ENCODE data around the gene TRIM45.
"Not testable (repeated sequence)": the region's sequence is repeated elsewhere in the genome, so short reads cannot be mapped to it uniquely, and the experiment has no call there.

The TRIM45 gene, protein sequence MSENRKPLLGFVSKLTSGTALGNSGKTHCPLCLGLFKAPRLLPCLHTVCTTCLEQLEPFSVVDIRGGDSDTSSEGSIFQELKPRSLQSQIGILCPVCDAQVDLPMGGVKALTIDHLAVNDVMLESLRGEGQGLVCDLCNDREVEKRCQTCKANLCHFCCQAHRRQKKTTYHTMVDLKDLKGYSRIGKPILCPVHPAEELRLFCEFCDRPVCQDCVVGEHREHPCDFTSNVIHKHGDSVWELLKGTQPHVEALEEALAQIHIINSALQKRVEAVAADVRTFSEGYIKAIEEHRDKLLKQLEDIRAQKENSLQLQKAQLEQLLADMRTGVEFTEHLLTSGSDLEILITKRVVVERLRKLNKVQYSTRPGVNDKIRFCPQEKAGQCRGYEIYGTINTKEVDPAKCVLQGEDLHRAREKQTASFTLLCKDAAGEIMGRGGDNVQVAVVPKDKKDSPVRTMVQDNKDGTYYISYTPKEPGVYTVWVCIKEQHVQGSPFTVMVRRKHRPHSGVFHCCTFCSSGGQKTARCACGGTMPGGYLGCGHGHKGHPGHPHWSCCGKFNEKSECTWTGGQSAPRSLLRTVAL

DNA sequence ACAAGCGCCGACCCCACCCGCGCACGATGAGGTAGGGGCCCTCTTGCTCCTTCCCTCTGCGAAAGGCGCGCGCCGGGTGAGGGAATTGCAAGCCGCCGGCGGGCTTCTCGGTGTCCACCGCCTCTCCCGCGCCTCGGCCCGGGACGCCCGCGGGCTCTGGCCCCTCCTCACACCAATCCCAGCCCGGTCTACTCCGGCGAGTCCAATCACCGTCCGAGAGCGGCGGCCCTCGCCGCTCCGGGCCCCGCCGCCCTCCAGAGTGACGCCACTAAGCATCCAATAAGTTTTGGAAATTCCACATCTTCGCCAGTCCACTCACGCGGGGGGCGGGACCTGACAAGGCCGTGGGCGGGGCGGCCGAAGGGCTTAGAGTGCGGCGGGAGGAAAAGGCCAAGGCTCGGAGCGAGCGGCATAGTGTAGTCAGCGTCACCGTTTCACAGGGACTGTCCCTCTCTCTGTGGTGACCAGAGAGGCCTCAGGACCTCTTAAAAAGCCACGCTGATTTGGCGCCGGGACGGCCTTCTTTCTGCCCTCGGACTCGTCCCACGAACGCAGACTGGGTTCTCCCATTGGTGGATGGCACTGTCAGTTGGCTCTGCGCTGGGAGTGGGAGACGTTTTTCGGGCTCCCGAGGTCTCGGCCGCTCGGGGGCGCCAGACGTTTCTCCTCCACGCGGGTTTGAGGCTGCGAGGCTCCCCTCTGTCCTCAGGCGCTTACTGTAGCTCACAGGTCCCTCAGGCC, at the start of gene TRIM45:
Gene TRIM45 (minus strand): TSS at position 161 of the 741 bp plus-strand sequence. CDS start 548 bp downstream, outside the sequence.
- peak; percentile 71 for DNase-seq

DNA sequence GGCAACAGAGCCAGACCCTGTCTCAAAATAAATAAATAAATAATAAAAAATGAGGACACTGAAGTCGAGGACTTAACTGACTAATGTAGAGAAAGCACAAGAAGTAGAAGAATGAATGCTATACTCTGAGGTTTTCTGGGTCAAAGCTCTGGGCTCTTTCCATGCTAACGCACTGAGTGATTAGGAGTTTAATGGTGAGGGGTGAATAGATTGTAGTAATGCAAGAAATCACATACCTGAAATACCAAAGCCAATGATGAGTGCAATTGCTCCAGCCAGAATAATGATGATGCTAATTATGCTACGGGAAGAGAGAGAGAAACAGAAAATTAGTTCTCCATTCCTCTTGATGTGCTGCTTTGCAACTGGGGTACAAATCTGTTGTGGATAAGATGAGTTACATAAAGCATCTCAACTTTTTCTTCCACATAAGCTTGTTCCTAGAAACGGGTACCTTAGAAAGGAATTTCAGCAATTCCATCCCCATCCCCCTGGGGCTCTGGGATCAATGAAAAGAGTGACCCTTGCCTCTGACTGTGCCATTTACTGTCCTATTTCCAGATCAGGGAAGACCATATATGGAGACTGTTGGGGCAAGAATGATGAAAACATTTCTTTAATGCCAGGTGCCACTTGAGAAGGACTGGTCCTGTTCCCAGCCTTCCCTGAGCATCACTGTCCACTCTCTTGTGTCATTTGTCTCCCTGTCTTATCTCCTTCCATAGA, 48.5 kb upstream of the TRIM45 start:
- DNase-seq = no peak

DNA sequence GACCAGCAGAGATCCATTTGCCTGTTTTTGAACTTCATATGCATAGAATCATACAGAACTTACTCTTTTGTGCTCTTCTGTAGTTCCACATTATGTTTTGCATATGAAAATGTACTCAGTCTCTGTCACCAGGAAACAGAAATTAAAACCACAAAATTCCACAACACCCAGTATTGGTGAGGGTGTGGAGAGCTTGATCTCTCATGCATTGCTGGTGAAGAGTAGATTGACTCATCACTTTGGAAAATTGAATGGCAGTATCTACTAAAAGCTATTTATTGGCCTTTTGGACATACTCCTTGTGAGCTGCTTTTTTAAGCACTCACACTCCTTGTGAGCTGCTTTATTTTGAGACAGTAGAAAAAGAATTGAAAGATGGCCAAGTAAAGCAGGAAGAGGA, 45.9 kb upstream of the TRIM45 start:
- no peak for DNase-seq

DNA sequence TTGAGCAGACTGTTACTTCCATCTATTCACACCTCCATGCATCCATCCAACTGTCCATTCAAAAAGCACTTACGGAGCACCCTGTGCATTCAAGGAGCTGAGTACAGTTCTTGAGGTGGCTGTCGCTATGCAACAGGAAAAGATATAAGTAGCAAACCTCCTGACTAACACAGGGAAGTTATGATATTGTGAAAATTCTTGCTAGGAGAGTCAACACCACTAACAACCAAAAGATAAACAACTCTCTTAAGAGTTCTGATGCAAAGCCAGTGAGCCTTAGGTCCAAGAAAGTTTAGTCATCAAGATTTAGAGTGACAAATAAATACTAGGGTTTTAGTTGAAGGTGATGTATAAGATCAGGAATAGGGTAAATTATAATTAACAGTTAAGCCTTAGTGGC, 44.5 kb upstream of the TRIM45 start:
- DNase-seq = no peak

DNA sequence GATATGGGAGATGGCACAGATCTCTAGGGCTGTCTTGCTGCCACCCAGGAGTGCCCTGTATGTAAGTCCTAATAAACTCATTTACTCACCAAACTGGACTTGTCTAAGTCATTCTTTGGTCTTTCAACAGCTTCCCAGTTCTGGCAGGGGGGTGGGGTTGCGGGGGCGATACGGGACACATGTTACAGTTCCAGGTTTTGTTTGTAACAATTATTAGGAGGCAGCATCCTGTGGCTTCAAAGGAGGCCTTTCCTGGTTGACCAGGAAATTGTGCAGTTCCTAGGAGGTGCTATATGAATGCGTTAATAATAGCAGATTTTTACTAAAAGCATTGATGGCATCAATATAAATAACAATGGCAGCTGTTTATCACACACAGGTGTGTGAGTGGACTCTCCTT, 42.7 kb upstream of the TRIM45 start:
- DNase-seq = no peak

DNA sequence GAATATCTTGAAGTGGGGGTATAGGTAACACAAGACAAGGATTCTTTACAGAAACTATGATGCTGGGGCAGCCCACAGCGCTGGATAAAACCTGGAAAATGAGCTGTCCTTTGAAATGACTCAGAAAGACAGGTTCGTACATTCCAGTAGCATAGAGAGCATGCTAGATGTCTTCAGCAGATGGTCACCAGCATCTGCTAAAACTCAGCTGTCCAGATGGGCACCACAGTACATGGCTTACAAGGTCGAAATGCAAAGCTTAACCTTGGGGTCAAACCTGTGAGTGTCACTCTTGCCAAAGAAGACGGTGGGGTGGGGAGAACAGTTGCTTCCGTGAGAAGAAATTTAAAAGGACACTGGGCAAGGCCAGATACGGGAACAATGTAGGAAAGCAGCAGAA, 41.3 kb upstream of the TRIM45 start:
- peak; percentile 75 for DNase-seq

DNA sequence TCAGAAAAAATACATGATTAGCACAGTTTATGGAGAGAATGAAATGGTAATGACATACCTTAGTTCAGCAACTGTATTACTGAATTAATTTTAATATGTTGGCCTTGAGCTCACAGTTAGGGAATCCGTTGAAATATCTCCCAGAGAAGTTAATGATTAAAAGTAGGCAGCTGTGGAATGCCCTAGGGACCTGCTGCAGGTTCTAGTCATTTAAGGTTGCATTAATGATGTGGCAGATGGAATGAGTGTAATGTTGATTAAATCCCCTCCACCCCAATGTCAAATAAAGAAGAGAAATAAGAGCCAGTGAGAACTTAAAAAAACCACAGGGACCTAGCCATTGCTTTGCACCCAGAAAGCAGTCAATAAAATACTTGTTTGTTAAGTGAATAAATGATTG, 40.3 kb upstream of the TRIM45 start:
- peak; percentile 66 for DNase-seq

DNA sequence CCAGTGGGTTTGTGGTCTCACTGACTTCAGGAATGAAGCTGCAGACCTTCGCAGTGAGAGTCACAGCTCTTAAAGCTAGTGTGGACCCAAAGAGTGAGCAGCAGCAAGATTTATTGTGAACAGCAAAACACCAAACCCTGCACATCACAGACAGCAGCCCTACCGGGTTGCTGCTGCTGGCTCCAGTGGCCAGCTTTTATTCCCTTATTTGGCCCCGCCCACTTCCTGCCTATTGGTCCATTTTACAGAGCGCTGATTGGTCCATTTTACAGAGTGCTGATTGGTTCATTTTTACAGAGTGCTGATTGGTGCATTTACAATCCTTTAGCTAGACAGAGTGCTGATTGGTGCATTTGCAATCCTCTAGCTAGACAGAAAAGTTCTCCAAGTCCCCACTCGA, 29.8 kb upstream of the TRIM45 start:
- not testable (repeated sequence) for DNase-seq

DNA sequence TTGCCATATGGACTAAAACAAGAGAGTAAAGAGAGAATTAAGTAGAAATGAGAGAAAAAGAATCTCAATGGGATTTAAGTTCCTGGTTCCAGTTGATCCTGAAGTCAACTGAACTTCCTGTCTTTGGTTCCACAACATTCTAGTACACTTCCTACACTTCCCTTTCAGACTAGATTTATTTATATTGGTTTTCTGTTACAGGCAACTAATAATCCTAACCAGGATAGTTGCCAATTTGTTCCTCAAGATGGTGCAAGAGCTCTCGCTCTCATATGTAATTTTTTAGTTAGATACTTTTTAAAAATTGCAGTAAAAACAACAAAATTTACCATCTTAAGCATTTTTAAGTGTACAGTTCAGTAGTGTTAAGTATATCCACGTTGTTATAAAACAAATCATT, 28.8 kb upstream of the TRIM45 start:
- no peak for DNase-seq

DNA sequence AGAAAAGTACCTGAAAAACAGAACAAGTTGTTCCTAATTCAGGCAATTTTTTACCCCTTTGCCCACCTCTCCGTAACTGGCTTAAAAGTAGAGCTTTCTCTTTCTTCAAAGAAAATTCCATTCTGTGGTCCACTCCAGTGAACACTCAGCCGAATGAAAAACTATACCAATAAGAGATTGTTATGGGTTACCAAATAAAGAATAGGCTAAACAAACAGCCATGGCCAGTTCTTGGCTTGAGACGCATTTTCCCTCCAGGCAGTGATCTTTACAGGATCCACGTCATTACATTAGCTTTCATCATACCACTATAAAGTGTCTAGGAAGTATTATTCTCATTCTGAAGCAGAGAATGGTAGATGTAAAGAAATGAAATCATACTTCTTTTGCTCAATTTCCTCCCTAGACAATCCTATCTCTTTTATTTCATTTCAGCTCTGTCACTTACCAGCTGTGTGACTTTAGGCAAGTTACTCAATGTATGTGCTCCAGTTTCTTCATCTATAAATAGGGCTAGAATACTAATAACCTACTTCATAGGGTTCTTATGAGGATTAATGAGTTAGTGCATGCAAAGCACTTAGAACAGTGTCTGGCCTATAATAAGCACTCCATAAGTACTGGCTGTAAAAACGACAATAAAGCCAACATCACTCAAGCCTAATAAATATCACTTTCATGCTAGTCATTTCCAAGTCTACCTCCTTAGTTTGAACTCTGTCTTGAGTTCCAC, 26.5 kb upstream of the TRIM45 start:
- peak; percentile 88 for DNase-seq

DNA sequence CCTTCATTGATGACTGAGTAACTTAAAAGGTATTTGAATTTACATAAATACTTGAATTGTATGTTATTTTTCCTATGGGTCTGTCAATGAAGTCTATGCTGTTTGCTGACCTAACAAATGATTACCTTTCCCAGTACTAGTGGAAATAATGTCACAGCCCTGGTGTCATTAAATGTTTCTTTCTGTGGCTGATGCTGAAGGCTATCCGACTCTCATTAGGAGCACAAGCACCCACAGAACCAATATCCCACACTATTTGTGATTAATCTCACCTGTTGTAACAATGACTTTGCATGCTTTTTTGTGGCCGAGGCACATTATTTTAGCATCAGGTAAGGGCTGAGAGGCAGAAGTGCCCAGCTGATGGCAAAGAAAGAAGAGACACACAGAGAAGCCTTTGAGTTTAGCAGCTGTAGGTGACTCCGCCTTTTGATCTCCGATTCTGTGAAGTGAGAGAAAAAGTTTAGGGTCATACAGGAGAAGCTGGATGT, 25.8 kb upstream of the TRIM45 start:
- no peak for DNase-seq

DNA sequence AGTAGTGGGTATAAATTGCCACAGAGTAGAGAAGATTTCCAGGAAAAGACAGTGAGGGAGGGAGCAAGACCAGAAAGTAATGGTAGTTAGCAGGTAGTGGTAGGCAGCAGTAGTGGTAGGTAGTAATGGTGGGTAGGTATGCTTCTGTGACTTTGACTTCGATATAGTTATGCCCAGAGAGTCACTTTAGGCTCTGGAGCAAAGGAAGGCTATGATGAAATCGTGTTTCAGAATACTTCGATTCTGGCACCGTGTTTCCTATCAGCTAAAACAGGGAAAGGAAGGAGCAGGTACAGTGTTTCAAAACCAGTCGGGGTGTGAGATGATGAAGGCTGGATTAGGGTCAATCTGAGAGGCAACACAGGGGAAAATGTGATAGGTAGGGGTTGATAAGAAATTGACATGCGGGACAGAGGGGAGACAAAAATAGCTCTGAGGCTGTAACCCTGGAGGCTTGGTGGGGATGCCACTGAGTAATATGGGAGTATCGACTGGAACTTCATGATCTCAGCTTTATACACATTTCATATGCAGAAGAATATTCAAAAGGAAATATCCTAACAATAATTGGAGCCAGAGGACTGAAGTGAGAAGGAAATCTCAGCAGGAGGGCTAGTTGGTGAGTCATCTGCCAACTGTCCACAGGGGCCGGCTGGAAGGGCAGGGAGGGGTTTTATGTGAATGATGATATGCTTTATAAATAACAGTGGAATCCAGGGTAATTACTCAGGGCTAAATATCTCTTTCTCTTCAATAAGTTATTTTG, 25.2 kb upstream of the TRIM45 start:
- no peak for DNase-seq

DNA sequence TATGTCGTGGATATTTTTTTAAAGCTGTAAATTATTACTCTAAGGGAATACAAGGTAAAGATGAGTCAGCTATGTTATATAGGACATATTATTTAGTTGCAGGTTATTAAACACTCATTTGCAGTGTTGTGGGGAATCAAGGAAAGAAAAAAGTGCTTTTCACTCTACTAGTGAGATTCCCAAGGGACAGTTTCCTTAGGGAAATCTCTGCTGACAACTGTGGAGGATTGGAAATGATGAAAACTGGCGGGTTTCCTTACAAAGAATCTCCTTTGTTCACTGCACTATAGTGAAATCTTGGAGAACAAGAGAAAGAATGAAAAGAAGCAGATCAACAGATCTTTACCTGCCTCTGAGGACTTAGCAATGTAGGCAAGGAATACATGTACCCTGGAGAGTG, 24.5 kb upstream of the TRIM45 start:
- DNase-seq = no peak

DNA sequence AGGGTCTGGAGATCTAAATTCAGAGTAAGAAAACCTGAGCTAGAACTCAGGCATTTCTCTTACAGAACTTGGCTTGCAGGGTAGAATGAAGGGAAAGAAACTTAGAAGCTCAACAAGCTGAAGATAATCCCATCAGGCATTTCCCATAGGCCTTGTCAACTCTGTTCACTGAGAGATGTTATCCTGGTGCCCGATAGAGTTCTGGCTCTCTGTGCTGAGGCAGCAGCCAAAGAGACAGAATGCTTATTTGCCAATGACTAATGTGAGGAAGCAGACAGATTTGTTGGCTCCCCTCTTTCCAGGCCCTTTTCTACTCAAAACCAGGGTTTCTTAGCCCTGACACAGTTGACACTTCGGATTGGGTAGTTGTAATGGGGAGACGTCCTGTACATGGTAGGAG, 22.3 kb upstream of the TRIM45 start:
- no peak for DNase-seq

DNA sequence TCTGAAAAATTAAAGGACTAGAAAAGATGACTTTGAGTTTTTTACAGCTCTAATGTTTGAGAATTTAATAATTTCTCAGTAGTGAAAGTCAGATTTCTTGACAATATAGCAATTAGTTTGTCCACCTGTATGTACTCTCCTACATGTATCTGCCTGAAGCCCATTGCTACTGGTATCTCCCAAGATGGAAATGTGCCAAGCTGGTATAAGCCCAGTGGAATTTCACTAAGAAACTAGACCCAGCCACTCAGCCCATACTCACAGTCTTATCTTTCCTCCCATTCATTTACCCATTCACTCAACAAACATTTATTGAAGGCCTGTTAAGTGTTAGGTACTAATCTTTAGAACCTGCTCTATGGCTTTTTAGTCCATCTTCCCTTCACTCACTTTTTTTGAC, 21.6 kb upstream of the TRIM45 start:
- DNase-seq = no peak

DNA sequence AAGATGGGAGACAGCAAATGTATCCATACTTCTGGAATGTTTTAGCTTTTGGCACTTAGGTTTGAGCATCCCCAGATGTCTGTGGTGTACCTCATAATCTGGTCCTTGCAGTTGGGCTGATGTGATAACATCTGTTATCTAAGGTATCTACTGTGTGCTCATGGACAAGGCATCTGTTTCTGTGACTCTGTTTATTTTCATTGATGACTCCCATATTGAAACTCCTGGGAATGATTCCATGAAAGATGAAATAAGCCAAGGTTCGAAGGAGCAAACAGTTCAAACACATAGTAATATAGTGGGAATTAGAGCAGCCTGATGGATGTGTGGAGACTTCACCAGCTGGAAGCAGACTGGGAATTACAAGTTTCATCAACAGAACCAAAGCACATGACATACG, 20.7 kb upstream of the TRIM45 start:
- no peak for DNase-seq

DNA sequence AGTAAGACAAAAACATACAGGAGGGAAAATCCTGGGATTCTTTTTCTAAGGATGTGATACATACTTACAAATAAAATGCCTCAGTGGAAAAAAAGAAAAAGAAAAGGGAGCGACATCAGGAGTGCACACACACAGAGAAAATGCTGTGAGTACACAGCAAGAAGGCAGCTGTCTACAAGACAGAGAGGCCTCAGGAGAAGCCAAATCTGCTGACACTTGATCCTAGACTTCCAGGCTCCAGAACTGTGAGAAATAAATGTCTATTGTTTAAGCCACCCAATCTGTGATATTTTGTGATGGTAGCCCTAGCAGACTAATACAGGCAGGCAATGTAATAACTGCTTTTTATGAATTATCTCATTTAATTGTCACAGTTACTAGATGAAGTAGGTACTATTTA, 17.0 kb upstream of the TRIM45 start:
- no peak for DNase-seq

DNA sequence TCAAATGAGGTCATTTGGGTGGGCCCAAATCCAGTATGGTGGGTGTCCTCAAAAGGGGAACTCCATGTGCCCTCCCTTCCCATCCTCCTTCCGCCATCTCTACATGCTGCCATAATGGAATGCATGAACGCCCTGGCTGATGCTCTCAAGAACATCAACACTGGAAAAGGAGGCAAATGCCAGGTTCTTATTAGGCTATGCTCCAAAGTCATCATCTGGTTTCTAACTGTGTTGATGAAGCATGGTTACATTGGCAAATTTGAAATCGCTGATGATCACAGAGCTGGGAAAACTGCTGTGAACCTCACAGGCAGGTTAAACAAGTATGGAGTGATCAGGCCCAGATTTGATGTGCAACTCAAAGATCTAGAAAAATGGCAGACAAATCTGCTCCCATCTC, 16.6 kb upstream of the TRIM45 start:
- DNase-seq = no peak

DNA sequence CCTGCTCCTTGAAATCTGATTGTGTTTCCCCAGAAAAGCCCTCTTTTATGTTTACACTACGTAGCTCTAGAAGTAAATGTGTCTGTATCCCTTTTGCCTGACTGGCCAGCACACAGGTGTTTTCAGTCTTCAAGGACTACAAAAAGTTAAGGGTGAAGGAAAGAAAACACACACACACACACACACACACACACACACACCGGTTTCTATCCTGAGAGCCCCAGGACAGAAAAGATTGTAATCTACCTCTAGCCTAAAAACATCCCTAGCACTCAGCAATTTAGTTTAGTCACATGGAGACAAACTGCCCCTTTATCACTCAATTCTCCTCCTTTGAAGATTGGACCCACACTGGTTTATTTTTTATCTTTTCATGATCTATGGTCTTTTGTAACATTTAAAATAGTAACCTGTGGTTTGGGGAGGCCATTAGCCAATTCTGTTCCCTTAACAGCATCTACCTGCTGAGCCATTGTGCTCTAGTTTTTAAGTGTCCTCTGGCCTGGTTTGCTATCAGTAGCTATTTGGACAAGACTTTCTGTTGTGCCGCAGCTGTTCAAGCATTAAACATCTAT, 15.8 kb upstream of the TRIM45 start:
- no peak for DNase-seq

DNA sequence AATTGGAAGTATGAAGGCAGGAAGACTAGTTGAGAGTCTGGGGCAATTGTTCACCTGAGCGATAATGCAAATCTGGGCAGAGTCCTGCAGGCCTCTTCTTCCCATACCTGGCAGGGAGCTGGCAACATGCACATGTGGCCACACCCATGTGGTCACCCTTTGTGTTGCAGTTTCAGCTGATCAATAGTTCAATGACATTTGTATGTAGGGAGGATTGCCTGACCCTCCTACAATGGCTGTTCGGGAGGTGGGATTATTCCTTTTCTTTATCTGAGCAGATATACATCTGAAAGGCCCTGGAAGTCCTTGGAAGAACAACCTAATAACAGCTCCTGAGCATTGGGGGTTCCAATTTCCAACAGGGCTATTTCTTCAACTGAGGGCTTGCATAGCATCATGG, 15.2 kb upstream of the TRIM45 start:
- no peak for DNase-seq

DNA sequence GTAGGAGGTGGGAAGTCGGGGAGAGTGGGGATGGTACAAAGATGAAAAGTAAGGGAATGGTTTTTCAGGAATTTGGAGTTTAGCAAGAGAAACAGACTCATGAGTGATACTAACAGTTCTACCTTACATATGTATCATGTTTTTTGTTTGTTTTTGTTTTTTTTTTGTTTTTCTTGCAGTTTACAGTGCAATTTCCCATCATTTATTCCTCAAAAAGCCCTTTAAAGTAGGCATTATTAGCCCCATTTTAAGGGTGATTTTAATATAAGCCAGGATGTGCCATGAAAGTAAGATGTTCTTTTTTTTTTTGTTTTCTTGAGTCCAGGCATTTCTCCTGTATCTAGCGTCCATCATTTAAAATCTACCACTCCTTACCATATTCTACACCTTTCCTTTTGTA, 13.8 kb upstream of the TRIM45 start:
- DNase-seq = no peak

Data from NCI-H524 treated with DMSO at 0.1 percent for 48 hours (cell line).